ENCODE results near the gene LUZP1. TPM values are rescaled to one million over a fixed set of nuclear protein-coding genes. Genes with fewer than 3 reads are reported as not detected.
A peak's percentile ranks its signal among the peaks of the same experiment; 100 is the strongest.

LUZP1 gene
- total and polyA plus RNA-seq, 2 donors (not counting 3 experiments of a cell fraction or from before 2014, with no cell fraction given) = 26.3 to 82.4 TPM

- no peaks in the 10 kb centered on the region for H3K27me3 ChIP-seq (ENCODE audit: control insufficient read depth in 2 of 2, insufficient read depth in 2 of 2, low read length in 2 of 2)
- DNase-seq (ENCODE audit: low read depth, low spot score) = peak; percentile 30
- FAIRE-seq = no peak
- CTCF ChIA-PET = interaction anchor here (1.3 kb wide), 1 partner anchor 35 kb away, joined by 8 read pairs; no protein-coding TSS in a partner anchor
- peak overlapping the region; percentile 21 for H3K4me2 ChIP-seq (ENCODE audit: insufficient read depth, low read length)
- no peak overlapping the region for H3K9ac ChIP-seq (replicated peaks; ENCODE audit: extremely low read depth, insufficient read depth, low read length)
- H3K79me2 ChIP-seq (ENCODE audit: control insufficient read depth, insufficient read depth, low read length) = peaks cover 99% of the 10 kb centered on the region
- BruUV-seq (replicated peaks) = no TSS peak
- TF ChIP-seq, protein P1, sequence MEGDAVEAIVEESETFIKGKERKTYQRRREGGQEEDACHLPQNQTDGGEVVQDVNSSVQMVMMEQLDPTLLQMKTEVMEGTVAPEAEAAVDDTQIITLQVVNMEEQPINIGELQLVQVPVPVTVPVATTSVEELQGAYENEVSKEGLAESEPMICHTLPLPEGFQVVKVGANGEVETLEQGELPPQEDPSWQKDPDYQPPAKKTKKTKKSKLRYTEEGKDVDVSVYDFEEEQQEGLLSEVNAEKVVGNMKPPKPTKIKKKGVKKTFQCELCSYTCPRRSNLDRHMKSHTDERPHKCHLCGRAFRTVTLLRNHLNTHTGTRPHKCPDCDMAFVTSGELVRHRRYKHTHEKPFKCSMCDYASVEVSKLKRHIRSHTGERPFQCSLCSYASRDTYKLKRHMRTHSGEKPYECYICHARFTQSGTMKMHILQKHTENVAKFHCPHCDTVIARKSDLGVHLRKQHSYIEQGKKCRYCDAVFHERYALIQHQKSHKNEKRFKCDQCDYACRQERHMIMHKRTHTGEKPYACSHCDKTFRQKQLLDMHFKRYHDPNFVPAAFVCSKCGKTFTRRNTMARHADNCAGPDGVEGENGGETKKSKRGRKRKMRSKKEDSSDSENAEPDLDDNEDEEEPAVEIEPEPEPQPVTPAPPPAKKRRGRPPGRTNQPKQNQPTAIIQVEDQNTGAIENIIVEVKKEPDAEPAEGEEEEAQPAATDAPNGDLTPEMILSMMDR (IDR thresholded peaks at IDR 0.05; ENCODE audit: extremely low read depth in 1 of 2, insufficient read depth in 1 of 2, low read depth in 1 of 2, low read length in 2 of 2) = no peak
- TF ChIP-seq GATA2 (IDR thresholded peaks at IDR 0.05; ENCODE audit: insufficient read depth, insufficient read length, low read depth, low read length) = no peak
- TF ChIP-seq POLR2A (IDR thresholded peaks at IDR 0.05; ENCODE audit: low read depth, low read length) = no peak
- TF ChIP-seq FOS (IDR thresholded peaks at IDR 0.05; ENCODE audit: borderline replicate concordance, insufficient read depth, low read length) = no peak
- peaks cover 19% of the 10 kb centered on the region for H4K20me1 ChIP-seq (replicated peaks; ENCODE audit: control insufficient read depth, extremely low read depth, insufficient read depth, low read length)
- intact Hi-C loops (cut with micrococcal nuclease) (loop anchor here (2.0 kb wide), 1 partner anchor 18 kb away; no protein-coding TSS in a partner anchor), dilution Hi-C loops (cut with MboI; ENCODE audit: extremely low pct_ligation_motif_present, low sequenced_read_pairs) (no loop called here)
- no peaks in the 10 kb centered on the region for H3K9me3 ChIP-seq (replicated peaks; ENCODE audit: control insufficient read depth, insufficient read depth, low read length)
- no peaks in the 10 kb centered on the region for H3K36me3 ChIP-seq (ENCODE audit: control insufficient read depth in 2 of 2, extremely low read depth in 1 of 2, insufficient read depth in 2 of 2, low read length in 2 of 2)
- H3K4me3 ChIP-seq (replicated peaks in 1 of 3; ENCODE audit: insufficient read depth in 1 of 3, low read depth in 1 of 3, low read length in 3 of 3) = no peak overlapping the region
- POLR2A ChIA-PET = no interaction called here
- H2AFZ ChIP-seq (ENCODE audit: low read depth, low read length) = no peak overlapping the region
- no peaks in the 10 kb centered on the region for H3K9me1 ChIP-seq (replicated peaks; ENCODE audit: control insufficient read depth, extremely low read depth, insufficient read depth, low read length)
- peaks cover 17% of the 10 kb centered on the region for H3K4me1 ChIP-seq (ENCODE audit: control insufficient read depth, extremely low read depth, insufficient read depth, low read length)
- H3K27ac ChIP-seq (ENCODE audit: insufficient read depth, low read depth, low read length) = no peak overlapping the region
These were observed 19.5 kb downstream of the LUZP1 start for GRCh38 chr1:23149114-23149513.

DNA sequence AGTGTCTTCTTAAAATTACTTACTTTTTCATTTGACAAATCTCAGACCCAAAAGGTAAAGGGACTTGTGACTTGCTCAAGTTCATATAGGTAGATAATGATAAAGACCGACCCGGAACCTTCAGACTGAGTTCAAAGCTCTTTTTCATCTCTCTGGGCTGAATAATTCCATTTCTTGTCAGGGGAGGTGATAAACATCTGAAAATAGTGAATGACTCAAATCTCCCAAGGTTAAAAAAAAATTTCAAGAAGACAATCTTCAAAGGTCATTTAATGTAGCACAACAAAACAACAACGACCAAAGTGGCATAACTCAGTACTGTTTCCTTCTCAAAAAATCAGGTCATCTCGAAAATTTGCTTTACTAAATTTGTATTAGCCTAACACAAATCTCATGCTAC is 20.6 kb downstream of the LUZP1 start:
- H3K36me3 ChIP-seq (ENCODE audit: control insufficient read depth in 2 of 2, extremely low read depth in 1 of 2, insufficient read depth in 2 of 2, low read length in 2 of 2) = peaks cover 0 to 2% of the 10 kb centered on the region in 2 experiments
- no peak overlapping the region for H3K4me2 ChIP-seq (ENCODE audit: insufficient read depth, low read length)
- no peak overlapping the region for H3K4me3 ChIP-seq (replicated peaks in 1 of 3; ENCODE audit: insufficient read depth in 1 of 3, low read depth in 1 of 3, low read length in 3 of 3)
- POLR2A ChIA-PET = interaction anchor here (1.1 kb wide), 1 partner anchor 20 kb away, joined by 3 read pairs; no protein-coding TSS in a partner anchor
- peaks cover 23% of the 10 kb centered on the region for H4K20me1 ChIP-seq (replicated peaks; ENCODE audit: control insufficient read depth, extremely low read depth, insufficient read depth, low read length)
- H3K27ac ChIP-seq (ENCODE audit: insufficient read depth, low read depth, low read length) = no peak overlapping the region
- CTCF ChIA-PET = interaction anchor here (0.6 to 1.6 kb wide), 6 partner anchors 8 to 49 kb away, joined by 3 to 5 read pairs (median 4); partner anchors contain the start of gene LUZP1
- no peaks in the 10 kb centered on the region for H3K27me3 ChIP-seq (ENCODE audit: control insufficient read depth in 2 of 2, insufficient read depth in 2 of 2, low read length in 2 of 2)
- peaks cover 99% of the 10 kb centered on the region for H3K79me2 ChIP-seq (ENCODE audit: control insufficient read depth, insufficient read depth, low read length)
- no peaks in the 10 kb centered on the region for H3K9me1 ChIP-seq (replicated peaks; ENCODE audit: control insufficient read depth, extremely low read depth, insufficient read depth, low read length)
- BruUV-seq (replicated peaks) = no TSS peak
- FAIRE-seq = no peak
- dilution Hi-C loops (cut with MboI; ENCODE audit: extremely low pct_ligation_motif_present, low sequenced_read_pairs) = no loop called here
- peak; percentile 39 for DNase-seq (ENCODE audit: low read depth, low spot score)
- H3K4me1 ChIP-seq (ENCODE audit: control insufficient read depth, extremely low read depth, insufficient read depth, low read length) = peaks cover 17% of the 10 kb centered on the region
- intact Hi-C loops (cut with micrococcal nuclease) = loop anchor here (2.0 kb wide), 1 partner anchor 19 kb away; no protein-coding TSS in a partner anchor
- H3K9ac ChIP-seq (replicated peaks; ENCODE audit: extremely low read depth, insufficient read depth, low read length) = no peak overlapping the region
- TF ChIP-seq, protein P1 (IDR thresholded peaks at IDR 0.05; ENCODE audit: extremely low read depth in 1 of 2, insufficient read depth in 1 of 2, low read depth in 1 of 2, low read length in 2 of 2) = no peak
- TF ChIP-seq MYC (IDR thresholded peaks at IDR 0.05; ENCODE audit: low read depth, low read length) (no peak), POLR2A (IDR thresholded peaks at IDR 0.05; ENCODE audit: low read depth, low read length) (no peak)
- no peaks in the 10 kb centered on the region for H3K9me3 ChIP-seq (replicated peaks; ENCODE audit: control insufficient read depth, insufficient read depth, low read length)
- no peak overlapping the region for H2AFZ ChIP-seq (ENCODE audit: low read depth, low read length)
